Measurements from ENCODE around the gene GYG2. TPM values are rescaled to one million over a fixed set of nuclear protein-coding genes. Genes with fewer than 3 reads are reported as not detected.

Gene GYG2
- total RNA-seq, 2 donors from 2014 or later = 4.6 to 5.2 TPM

DNA sequence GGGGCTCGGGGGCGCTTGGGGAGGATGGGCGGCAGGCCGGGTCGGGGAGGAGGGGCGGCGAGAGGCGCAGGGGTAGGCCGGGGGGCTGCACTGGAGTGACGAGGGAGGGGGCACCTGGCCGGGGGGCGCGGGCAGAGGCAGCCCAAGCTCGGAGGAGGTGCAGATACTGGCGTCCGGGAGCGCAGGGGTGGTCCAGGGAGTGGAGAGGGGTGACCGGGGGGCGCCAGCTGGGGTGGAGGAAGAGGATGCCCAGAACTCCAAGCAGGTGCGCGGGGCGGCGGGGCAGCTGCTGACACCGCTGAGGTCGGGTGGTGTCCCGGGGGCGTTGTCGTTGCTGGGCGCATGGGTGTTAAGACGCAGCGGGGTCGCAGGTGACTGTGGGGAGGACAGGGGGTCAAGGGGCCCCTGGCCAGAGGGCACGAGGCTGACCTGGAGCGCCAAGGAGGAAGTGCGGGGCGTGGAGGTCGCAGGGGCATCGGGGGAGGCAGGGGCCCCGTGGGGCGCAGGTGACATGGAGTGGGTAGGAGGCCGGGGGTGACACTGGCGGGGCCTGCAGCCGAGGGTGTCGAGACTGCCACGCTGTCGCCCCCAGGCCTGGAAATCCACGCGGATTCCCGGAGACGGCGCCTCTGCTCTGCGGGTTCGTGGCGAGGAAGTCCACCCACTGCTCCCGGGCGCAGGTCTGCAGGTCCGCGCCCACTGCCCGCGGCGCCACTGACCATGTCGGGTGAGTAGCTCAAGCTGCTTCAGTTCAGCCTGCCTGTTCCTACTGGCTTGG lies 928 bp downstream of the GYG2 start:
- intact Hi-C loops (cut with DNase I) = no loop called here
- peak overlapping the region; percentile 32 to 39 for H3K4me3 ChIP-seq
- H3K36me3 ChIP-seq = no peaks in the 10 kb centered on the region
- 4% methylated on average over 5 of the region's 62 CpGs for WGBS
- TF ChIP-seq POLR2A (IDR thresholded peaks at IDR 0.05) = no peak
- no peak for TF ChIP-seq POLR2AphosphoS5 (IDR thresholded peaks at IDR 0.05)
- TF ChIP-seq, protein P1, sequence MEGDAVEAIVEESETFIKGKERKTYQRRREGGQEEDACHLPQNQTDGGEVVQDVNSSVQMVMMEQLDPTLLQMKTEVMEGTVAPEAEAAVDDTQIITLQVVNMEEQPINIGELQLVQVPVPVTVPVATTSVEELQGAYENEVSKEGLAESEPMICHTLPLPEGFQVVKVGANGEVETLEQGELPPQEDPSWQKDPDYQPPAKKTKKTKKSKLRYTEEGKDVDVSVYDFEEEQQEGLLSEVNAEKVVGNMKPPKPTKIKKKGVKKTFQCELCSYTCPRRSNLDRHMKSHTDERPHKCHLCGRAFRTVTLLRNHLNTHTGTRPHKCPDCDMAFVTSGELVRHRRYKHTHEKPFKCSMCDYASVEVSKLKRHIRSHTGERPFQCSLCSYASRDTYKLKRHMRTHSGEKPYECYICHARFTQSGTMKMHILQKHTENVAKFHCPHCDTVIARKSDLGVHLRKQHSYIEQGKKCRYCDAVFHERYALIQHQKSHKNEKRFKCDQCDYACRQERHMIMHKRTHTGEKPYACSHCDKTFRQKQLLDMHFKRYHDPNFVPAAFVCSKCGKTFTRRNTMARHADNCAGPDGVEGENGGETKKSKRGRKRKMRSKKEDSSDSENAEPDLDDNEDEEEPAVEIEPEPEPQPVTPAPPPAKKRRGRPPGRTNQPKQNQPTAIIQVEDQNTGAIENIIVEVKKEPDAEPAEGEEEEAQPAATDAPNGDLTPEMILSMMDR (IDR thresholded peaks at IDR 0.05) = no peak
- no peaks in the 10 kb centered on the region for H3K9me3 ChIP-seq
- H3K27ac ChIP-seq = no peak overlapping the region
- H3K4me1 ChIP-seq (replicated peaks) = no peaks in the 10 kb centered on the region
- DNase-seq (ENCODE audit: low spot score) = no peak
- no peaks in the 10 kb centered on the region for H3K27me3 ChIP-seq (replicated peaks; ENCODE audit: insufficient read depth)

DNA sequence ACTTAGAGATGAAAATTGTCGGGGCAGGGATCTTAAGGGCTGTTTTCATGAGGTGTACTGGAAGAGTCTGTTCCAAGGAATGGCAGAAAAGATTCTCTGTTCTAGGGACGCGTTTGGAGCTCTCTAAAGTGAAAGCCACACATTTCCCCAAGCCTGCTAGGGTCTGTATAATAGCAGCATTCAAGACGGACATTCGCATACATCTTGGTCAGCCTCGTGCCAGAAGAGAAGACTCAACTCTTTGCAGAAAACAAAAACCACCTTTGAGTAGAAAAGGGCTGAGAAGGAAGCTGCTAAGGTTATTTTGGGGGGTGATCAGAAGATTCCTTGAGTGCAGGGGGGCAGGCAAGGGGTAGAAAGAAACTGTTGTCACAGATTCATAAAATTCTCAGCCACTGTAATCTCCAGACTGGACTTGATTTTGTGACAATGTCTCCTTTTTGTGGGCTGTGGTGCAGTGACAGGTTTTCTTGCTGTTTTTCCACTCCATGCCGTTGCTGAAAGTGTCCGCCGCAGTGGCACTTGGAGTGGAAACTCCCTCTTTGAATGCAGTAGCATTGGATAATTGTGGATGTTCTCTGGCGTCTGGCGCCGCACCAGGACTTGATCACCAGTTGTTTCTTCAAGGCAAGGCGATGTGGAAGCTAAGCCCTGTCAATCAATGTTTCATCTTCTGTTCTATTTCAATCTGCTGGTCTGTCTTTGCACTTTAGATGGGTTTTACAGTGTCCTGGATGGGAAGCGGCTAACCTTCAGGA lies 2.9 kb downstream of the GYG2 start:
- WGBS = 79% methylated on average over 14 of the region's 14 CpGs
- no peaks in the 10 kb centered on the region for H3K27me3 ChIP-seq (replicated peaks; ENCODE audit: insufficient read depth)
- no peaks in the 10 kb centered on the region for H3K4me1 ChIP-seq (replicated peaks)
- no peak overlapping the region for H3K4me3 ChIP-seq
- intact Hi-C loops (cut with DNase I) = no loop called here
- DNase-seq (ENCODE audit: low spot score) = no peak
- TF ChIP-seq, protein P1 (IDR thresholded peaks at IDR 0.05) = no peak
- TF ChIP-seq POLR2A (IDR thresholded peaks at IDR 0.05) (no peak), POLR2AphosphoS5 (IDR thresholded peaks at IDR 0.05) (no peak)
- H3K9me3 ChIP-seq = no peaks in the 10 kb centered on the region
- no peaks in the 10 kb centered on the region for H3K36me3 ChIP-seq
- no peak overlapping the region for H3K27ac ChIP-seq

DNA sequence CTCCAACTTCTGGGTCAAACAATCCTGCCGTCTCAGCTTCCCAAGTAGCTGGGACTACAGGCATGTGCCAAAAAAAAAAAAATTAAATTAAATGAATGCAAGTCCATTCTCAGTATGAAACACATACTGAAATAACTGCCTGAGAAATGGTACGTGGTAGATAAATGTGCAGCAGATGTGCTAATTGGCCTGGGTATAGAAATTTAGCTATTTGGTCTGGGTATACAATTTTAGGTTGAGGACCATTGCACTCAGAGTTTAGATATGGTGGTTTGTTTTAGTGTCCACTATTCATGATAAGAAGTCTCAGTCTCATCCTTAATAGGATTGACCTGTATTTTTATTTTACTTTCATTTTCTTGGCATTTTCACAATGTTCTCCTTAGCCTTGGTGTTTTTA lies 9.2 kb downstream of the GYG2 start:
- Histone ChIP-seq H3K27ac (no peak overlapping the region), H3K4me1 (replicated peaks) (no peaks in the 10 kb centered on the region), H3K27me3 (replicated peaks; ENCODE audit: insufficient read depth) (no peaks in the 10 kb centered on the region), H3K36me3 (no peaks in the 10 kb centered on the region), H3K9me3 (no peaks in the 10 kb centered on the region), H3K4me3 (no peak overlapping the region)
- DNase-seq (ENCODE audit: low spot score) = no peak
- TF ChIP-seq, protein P1 (IDR thresholded peaks at IDR 0.05) = no peak
- no peak for TF ChIP-seq POLR2A (IDR thresholded peaks at IDR 0.05)
- TF ChIP-seq POLR2AphosphoS5 (IDR thresholded peaks at IDR 0.05) = no peak
- intact Hi-C loops (cut with DNase I) = no loop called here
- 91% methylated on average over 2 of the region's 2 CpGs for WGBS

DNA sequence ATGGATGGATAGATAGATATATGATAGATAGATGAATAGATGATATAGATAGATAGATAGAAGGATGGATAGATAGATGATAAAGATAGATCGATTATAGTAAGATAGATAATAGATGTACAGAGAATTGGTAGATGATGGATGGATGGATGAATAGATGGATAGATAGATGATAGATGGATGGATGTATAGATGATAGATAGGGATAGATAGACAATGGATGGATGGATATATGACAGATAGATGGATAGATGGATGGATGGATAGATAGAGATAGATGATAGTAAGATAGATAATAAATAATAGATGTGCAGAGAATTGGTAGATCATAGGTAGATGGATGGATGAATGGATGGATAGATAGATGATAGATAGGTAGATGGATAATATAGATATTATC lies 12.2 kb downstream of the GYG2 start:
- no peak for DNase-seq (ENCODE audit: low spot score)
- no peaks in the 10 kb centered on the region for H3K36me3 ChIP-seq
- no peak overlapping the region for H3K27ac ChIP-seq
- intact Hi-C loops (cut with DNase I) = no loop called here
- WGBS = 90% methylated on average over 1 of the region's 1 CpG
- no peak overlapping the region for H3K4me3 ChIP-seq
- H3K27me3 ChIP-seq (replicated peaks; ENCODE audit: insufficient read depth) = no peaks in the 10 kb centered on the region
- no peaks in the 10 kb centered on the region for H3K4me1 ChIP-seq (replicated peaks)
- no peaks in the 10 kb centered on the region for H3K9me3 ChIP-seq
- TF ChIP-seq POLR2AphosphoS5 (IDR thresholded peaks at IDR 0.05) (no peak), POLR2A (IDR thresholded peaks at IDR 0.05) (no peak)
- TF ChIP-seq, protein P1 (IDR thresholded peaks at IDR 0.05) = no peak

All from prostate gland (tissue), 2 donors.